Ovary (tissue), 3 donors: ENCODE measurements around the gene MSI2.

ENCODE experiments used
- EP300 ChIP-seq: sonication (generic); formaldehyde crosslinking; IDR thresholded peaks from one replicate; pipeline ENCODE4 v1.6.1; 2017; ENCODE audit warnings: antibody characterized with exemption
- TF ChIP-seq, protein P1 (sequence below), 3 donors: fragments of 450-650 bp in 2 of 3; fragments of 200-600 bp in 1 of 3; IDR thresholded peaks; one replicate each; pipeline versions ENCODE4 v1.5.1 to v1.8.0; 2016 to 2022; ENCODE audit warnings: antibody characterized with exemption in 3 of 3, mild to moderate bottlenecking in 1 of 3
- donor health status: DM: no; HTN: no; CAD: no.

DNA sequence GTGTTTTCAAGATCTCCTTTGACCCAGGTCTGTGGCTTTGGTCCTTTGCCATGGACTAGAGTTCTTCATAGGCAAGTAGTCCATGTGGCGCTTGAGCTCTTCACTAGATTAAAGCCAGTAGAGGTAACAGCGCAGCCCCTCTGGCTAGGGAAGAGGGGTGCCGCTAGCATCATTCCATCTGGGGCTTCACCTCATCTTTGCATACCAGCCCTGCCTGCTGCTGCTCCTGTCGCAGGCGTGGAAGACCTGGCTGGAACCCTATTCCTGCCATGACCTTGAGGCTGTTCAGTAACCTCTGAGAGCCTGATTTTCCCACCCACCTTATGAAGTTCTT lies 198.4 kb downstream of the MSI2 start:
- TF ChIP-seq, protein P1, sequence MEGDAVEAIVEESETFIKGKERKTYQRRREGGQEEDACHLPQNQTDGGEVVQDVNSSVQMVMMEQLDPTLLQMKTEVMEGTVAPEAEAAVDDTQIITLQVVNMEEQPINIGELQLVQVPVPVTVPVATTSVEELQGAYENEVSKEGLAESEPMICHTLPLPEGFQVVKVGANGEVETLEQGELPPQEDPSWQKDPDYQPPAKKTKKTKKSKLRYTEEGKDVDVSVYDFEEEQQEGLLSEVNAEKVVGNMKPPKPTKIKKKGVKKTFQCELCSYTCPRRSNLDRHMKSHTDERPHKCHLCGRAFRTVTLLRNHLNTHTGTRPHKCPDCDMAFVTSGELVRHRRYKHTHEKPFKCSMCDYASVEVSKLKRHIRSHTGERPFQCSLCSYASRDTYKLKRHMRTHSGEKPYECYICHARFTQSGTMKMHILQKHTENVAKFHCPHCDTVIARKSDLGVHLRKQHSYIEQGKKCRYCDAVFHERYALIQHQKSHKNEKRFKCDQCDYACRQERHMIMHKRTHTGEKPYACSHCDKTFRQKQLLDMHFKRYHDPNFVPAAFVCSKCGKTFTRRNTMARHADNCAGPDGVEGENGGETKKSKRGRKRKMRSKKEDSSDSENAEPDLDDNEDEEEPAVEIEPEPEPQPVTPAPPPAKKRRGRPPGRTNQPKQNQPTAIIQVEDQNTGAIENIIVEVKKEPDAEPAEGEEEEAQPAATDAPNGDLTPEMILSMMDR (IDR thresholded peaks at IDR 0.05) = no peak
- no peak for TF ChIP-seq EP300
